H1 (cell line): ENCODE data around the gene VPREB1. TPM values are rescaled to one million over a fixed set of nuclear protein-coding genes. Genes with fewer than 3 reads are reported as not detected.

ENCODE experiments used
- CTCF ChIA-PET: fragments of 300-600 bp; sonication (Branson Sonifier 250); formaldehyde crosslinking; loops from one replicate; lab custom pipeline; 2021; ENCODE audit not compliant: partially characterized antibody; lab: Charles Lee
- POLR2A ChIA-PET: fragments of 300-600 bp; sonication (Branson Sonifier 250); formaldehyde crosslinking; loops from one replicate; lab custom pipeline; 2021; ENCODE audit warnings: inconsistent platforms; ENCODE audit not compliant: partially characterized antibody; lab: Charles Lee
- DNase-seq, 2 experiments: peaks; one replicate each; pipeline versions ENCODE4 v3.0.0 to v3.0.0-alpha.2; 2010 to 2022; ENCODE audit warnings: low spot score in 2 of 2, low read depth in 1 of 2, mixed read lengths in 1 of 2
- FAIRE-seq: peaks from 2 replicates; lab custom pipeline; 2011; peaks lifted over from hg19 to GRCh38; lab: Jason Lieb, UNC
- H2AFZ ChIP-seq: 2 replicates; pipeline ENCODE4 v1.8.1; 2012; ENCODE audit warnings: low read length, inconsistent platforms
- H2AK5ac ChIP-seq: 2 replicates; pipeline ENCODE4 v1.6.1; 2013; ENCODE audit warnings: low read depth, low read length
- H2BK120ac ChIP-seq: replicated peaks from 2 replicates; pipeline ENCODE3; 2013; ENCODE audit warnings: low read depth, low read length, inconsistent platforms
- H2BK12ac ChIP-seq: 2 replicates; pipeline ENCODE4 v1.6.1; 2013; ENCODE audit warnings: low read depth, low read length
- H2BK15ac ChIP-seq: 2 replicates; pipeline ENCODE4 v1.6.1; 2013; ENCODE audit warnings: low read length
- H2BK20ac ChIP-seq: 2 replicates; pipeline ENCODE4 v1.6.1; 2013; ENCODE audit warnings: low read length
- H2BK5ac ChIP-seq: 2 replicates; pipeline ENCODE4 v1.6.1; 2013; ENCODE audit warnings: low read depth, low read length
- H3K14ac ChIP-seq: 2 replicates; pipeline ENCODE4 v1.6.1; 2013; ENCODE audit warnings: inconsistent platforms; ENCODE audit not compliant: insufficient read length
- H3K18ac ChIP-seq: 2 replicates; pipeline ENCODE4 v1.6.1; 2013; ENCODE audit warnings: low read length; ENCODE audit errors: extremely low read depth
- H3K23ac ChIP-seq: 2 replicates; pipeline ENCODE4 v1.6.1; 2013; ENCODE audit warnings: inconsistent platforms; ENCODE audit not compliant: insufficient read length
- H3K23me2 ChIP-seq: 2 replicates; pipeline ENCODE4 v1.6.1; 2013; ENCODE audit warnings: low read depth, low read length
- H3K27ac ChIP-seq: 2 replicates; pipeline ENCODE4 v1.6.1; 2011; ENCODE audit warnings: low read depth, low read length, inconsistent platforms
- H3K27me3 ChIP-seq, 4 experiments: replicated peaks in 1 of 4; 1 replicate in 1 of 4; 2 replicates in 3 of 4; pipeline versions ENCODE4 v1.6.1 to v1.8.1; 2011 to 2013; ENCODE audit warnings: low read length in 3 of 4, mild to moderate bottlenecking in 3 of 4, inconsistent platforms in 2 of 4, mixed read lengths in 2 of 4, moderate library complexity in 1 of 4; ENCODE audit not compliant: control insufficient read depth in 3 of 4, insufficient read depth in 3 of 4; ENCODE audit errors: extremely low read depth in 1 of 4
- H3K36me3 ChIP-seq, 4 experiments: 2 replicates each; pipeline versions ENCODE4 v1.6.1 to v1.8.1; 2011 to 2013; ENCODE audit warnings: mild to moderate bottlenecking in 4 of 4, low read length in 3 of 4, moderate library complexity in 2 of 4, control low read depth in 1 of 4, inconsistent platforms in 1 of 4; ENCODE audit not compliant: insufficient read depth in 4 of 4, control insufficient read depth in 2 of 4
- H3K4ac ChIP-seq: replicated peaks from 2 replicates; pipeline ENCODE3; 2013; ENCODE audit warnings: low read length, low read depth, mixed read lengths, inconsistent platforms; ENCODE audit not compliant: insufficient read length
- H3K4me1 ChIP-seq, 4 experiments: replicated peaks in 1 of 4; 1 replicate in 1 of 4; 2 replicates in 3 of 4; pipeline versions ENCODE4 v1.6.1 to v1.8.1; 2011 to 2013; ENCODE audit warnings: low read length in 3 of 4, inconsistent platforms in 2 of 4, mixed read lengths in 1 of 4; ENCODE audit not compliant: insufficient read depth in 4 of 4, control insufficient read depth in 3 of 4
- H3K4me2 ChIP-seq, 2 experiments: 2 replicates each; pipeline versions ENCODE4 v1.6.1 to v1.8.1; 2011 to 2013; ENCODE audit warnings: low read depth in 2 of 2, low read length in 2 of 2, control low read depth in 1 of 2, inconsistent platforms in 1 of 2, mild to moderate bottlenecking in 1 of 2; ENCODE audit not compliant: insufficient read depth in 1 of 2
- H3K4me3 ChIP-seq, 4 experiments: fragments of 200-600, 300-600 bp in 1 of 4; sonication (generic), shearing (Covaris generic), sonication (Bioruptor Twin) in 1 of 4; 2 replicates each; pipeline versions ENCODE4 v1.5.1 to v1.8.1; 2011 to 2016; ENCODE audit warnings: low read length in 4 of 4, low read depth in 3 of 4, control low read depth in 2 of 4, inconsistent platforms in 2 of 4, mild to moderate bottlenecking in 2 of 4, mixed read lengths in 1 of 4, moderate library complexity in 1 of 4; ENCODE audit not compliant: insufficient read depth in 2 of 4; ENCODE audit errors: extremely low read depth in 1 of 4
- H3K56ac ChIP-seq: replicated peaks from 2 replicates; pipeline ENCODE3; 2013; ENCODE audit warnings: low read depth, mild to moderate bottlenecking, mixed read lengths, low read length, inconsistent platforms; ENCODE audit not compliant: insufficient read length
- H3K79me1 ChIP-seq: 2 replicates; pipeline ENCODE4 v1.6.1; 2013; ENCODE audit warnings: low read depth, low read length, control low read depth
- H3K79me2 ChIP-seq, 2 experiments: 2 replicates each; pipeline versions ENCODE4 v1.6.1 to v1.8.1; 2012 to 2013; ENCODE audit warnings: low read length in 2 of 2, mild to moderate bottlenecking in 2 of 2, inconsistent platforms in 1 of 2; ENCODE audit not compliant: insufficient read depth in 2 of 2, control insufficient read depth in 1 of 2
- H3K9ac ChIP-seq, 4 experiments: replicated peaks in 1 of 4; 1 replicate in 1 of 4; 2 replicates in 3 of 4; pipeline versions ENCODE4 v1.6.1 to v1.8.1; 2011 to 2013; ENCODE audit warnings: low read depth in 3 of 4, low read length in 3 of 4, control low read depth in 2 of 4, mild to moderate bottlenecking in 2 of 4, moderate library complexity in 2 of 4, inconsistent platforms in 1 of 4; ENCODE audit errors: extremely low read depth in 1 of 4
- H3K9me3 ChIP-seq, 2 experiments: 2 replicates each; pipeline versions ENCODE4 v1.6.1 to v1.8.1; 2012 to 2013; ENCODE audit warnings: mild to moderate bottlenecking in 2 of 2, moderate library complexity in 2 of 2, control low read depth in 1 of 2, inconsistent platforms in 1 of 2, low read depth in 1 of 2, low read length in 1 of 2, mixed read lengths in 1 of 2; ENCODE audit not compliant: insufficient read depth in 2 of 2
- H4K20me1 ChIP-seq, 2 experiments: replicated peaks in 1 of 2; 2 replicates each; pipeline versions ENCODE3 to v1.8.1; 2011 to 2013; ENCODE audit warnings: inconsistent platforms in 2 of 2, low read length in 2 of 2, mild to moderate bottlenecking in 1 of 2; ENCODE audit not compliant: insufficient read depth in 2 of 2, control insufficient read depth in 1 of 2
- H4K5ac ChIP-seq: 2 replicates; pipeline ENCODE4 v1.6.1; 2013; ENCODE audit warnings: low read length, low read depth, mixed read lengths, inconsistent platforms; ENCODE audit not compliant: insufficient read length
- H4K8ac ChIP-seq: 2 replicates; pipeline ENCODE4 v1.8.0; 2013; ENCODE audit warnings: mild to moderate bottlenecking, moderate library complexity, low read length, inconsistent platforms; ENCODE audit not compliant: insufficient read depth; ENCODE audit errors: extremely low read depth
- H4K91ac ChIP-seq: replicated peaks from 2 replicates; pipeline ENCODE3; 2013; ENCODE audit warnings: low read length, mixed read lengths, inconsistent platforms; ENCODE audit not compliant: insufficient read length
- CBX8 ChIP-seq: fragments of 300-800, 300-1000 bp; sonication (generic); IDR thresholded peaks from 2 replicates; pipeline ENCODE4 v1.7.1; 2016; ENCODE audit warnings: low read depth, low read length, borderline replicate concordance
- EP300 ChIP-seq, 2 experiments: IDR thresholded peaks; 1 replicate in 1 of 2; 2 replicates in 1 of 2; pipeline ENCODE4 v1.6.1; 2011 to 2012; ENCODE audit warnings: low read depth in 2 of 2, low read length in 2 of 2, mild to moderate bottlenecking in 2 of 2, borderline replicate concordance in 1 of 2, inconsistent platforms in 1 of 2, moderate library complexity in 1 of 2
- EZH2 ChIP-seq: fragments of 200-600 bp; sonication (generic); IDR thresholded peaks from 2 replicates; pipeline ENCODE4 v1.7.1; 2012; ENCODE audit warnings: low read depth, mild to moderate bottlenecking, moderate library complexity, low read length, inconsistent platforms; ENCODE audit not compliant: severe bottlenecking
- JUN ChIP-seq: IDR thresholded peaks from 2 replicates; pipeline ENCODE4 v1.6.1; 2011; ENCODE audit warnings: low read depth, mild to moderate bottlenecking, improper control_type of control experiment, low read length
- JUND ChIP-seq: IDR thresholded peaks from 2 replicates; pipeline ENCODE4 v1.6.1; 2011; ENCODE audit warnings: mild to moderate bottlenecking, improper control_type of control experiment, low read length
- POLR2AphosphoS5 ChIP-seq: IDR thresholded peaks from 2 replicates; pipeline ENCODE4 v1.6.1; 2011; ENCODE audit warnings: low read depth, low read length
- POU5F1 ChIP-seq: IDR thresholded peaks from 2 replicates; pipeline ENCODE4 v1.6.1; 2011; ENCODE audit warnings: low read depth, mild to moderate bottlenecking, low read length, moderate library complexity
- RBBP5 ChIP-seq: IDR thresholded peaks from 2 replicates; pipeline ENCODE4 v1.7.1; 2012; ENCODE audit warnings: low read depth, mild to moderate bottlenecking, inconsistent platforms, low read length, moderate library complexity, borderline replicate concordance
- SP4 ChIP-seq: IDR thresholded peaks from 2 replicates; pipeline ENCODE4 v1.6.1; 2012; ENCODE audit warnings: low read length, inconsistent platforms
- WGBS, 2 experiments: shearing (Covaris generic) in 1 of 2; methylation state at CpG; one replicate each; pipeline versions ENCODE4 v1.1.6 to v1.1.7; 2013 to 2015; ENCODE audit warnings: low lambda C conversion rate in 2 of 2, mixed read lengths in 2 of 2, inconsistent platforms in 1 of 2, low coverage in 1 of 2, missing lambda C conversion rate in 1 of 2; ENCODE audit not compliant: insufficient replicate concordance in 2 of 2, insufficient coverage in 1 of 2, insufficient read length in 1 of 2; ENCODE audit errors: extremely low coverage in 1 of 2, missing lambda C conversion rate in 1 of 2; 5-methylcytosine and 5-hydroxymethylcytosine counted together
- polyA plus RNA-seq, 7 experiments: library from polyadenylated mRNA; depleted of rRNA in 3 of 7; stranded (reverse) in 5 of 7; unstranded in 2 of 7; fragments of >200 nt in 5 of 7; fragments of 200-250 nt in 2 of 7; gene quantifications; 1 replicate in 5 of 7; 2 replicates in 1 of 7; 4 replicates in 1 of 7; pipeline versions ENCODE4 v1.2.1 to v1.2.3, GENCODE V29; 2011 to 2013; ENCODE audit warnings: missing spikeins in 2 of 7, mixed read lengths in 2 of 7
- total RNA-seq: library from RNA; stranded (reverse); fragmentation: NEBNext Ultra II Directional; extraction: Animal tissue kit (Norgen Biotek cat#: 25700); gene quantifications from 2 replicates; pipeline ENCODE4 v1.2.1, GENCODE V29; 2021
- TF ChIP-seq, protein P1 (sequence below): IDR thresholded peaks from 2 replicates; pipeline ENCODE4 v1.6.1; 2012; ENCODE audit warnings: inconsistent platforms

Gene VPREB1
- total and polyA plus RNA-seq, 2 of the 8 experiments (the other 6 are each of a cell fraction or from before 2014, with no cell fraction given) = not detected

DNA sequence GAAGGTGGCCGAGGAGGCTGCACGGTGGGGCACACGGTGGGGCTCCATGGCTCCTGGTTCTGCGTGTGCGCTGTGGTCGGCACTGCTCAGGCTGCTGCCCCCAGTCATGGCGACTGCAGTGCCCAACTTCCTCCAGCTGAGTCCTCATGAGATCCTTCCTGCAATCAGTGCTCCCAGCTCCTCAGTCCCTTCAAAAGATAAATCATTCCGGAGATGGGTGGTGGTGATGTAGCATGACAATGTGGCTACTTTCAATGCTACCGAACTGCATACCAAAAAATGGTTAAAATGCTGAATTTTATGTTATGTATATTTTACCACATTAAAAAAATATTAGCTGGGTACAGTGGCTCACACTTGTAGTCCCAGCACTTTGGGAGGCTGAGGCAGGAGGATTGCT lies 14.1 kb upstream of the VPREB1 start:
- Histone ChIP-seq H3K4ac (no peak overlapping the region), H3K4me2 (no peak overlapping the region), H2AFZ (no peak overlapping the region), H2BK15ac (no peak overlapping the region), H3K18ac (no peak overlapping the region), H2BK120ac (no peak overlapping the region), H4K91ac (no peak overlapping the region), H2BK12ac (no peak overlapping the region), H3K27me3 (peaks cover 82 to 100% (median 99%) of the 10 kb centered on the region in 4 experiments), H4K8ac (no peak overlapping the region), H4K20me1 (peaks cover 1 to 7% of the 10 kb centered on the region in 2 experiments), H4K5ac (no peak overlapping the region), H2AK5ac (no peak overlapping the region), H3K36me3 (no peaks in the 10 kb centered on the region), H2BK20ac (no peak overlapping the region), H3K9ac (no peak overlapping the region)
- POLR2A ChIA-PET = no interaction called here
- WGBS, 2 experiments = 84% methylated on average over 9 of the region's 9 CpGs; no CpG with 5 or more reads in 1 of the 2 experiments
- no peak for TF ChIP-seq EZH2
- no peak for TF ChIP-seq SP4
- no peak for TF ChIP-seq POLR2AphosphoS5
- TF ChIP-seq CBX8 = no peak
- no peak for TF ChIP-seq RBBP5
- TF ChIP-seq POU5F1 = no peak
- TF ChIP-seq, protein P1, sequence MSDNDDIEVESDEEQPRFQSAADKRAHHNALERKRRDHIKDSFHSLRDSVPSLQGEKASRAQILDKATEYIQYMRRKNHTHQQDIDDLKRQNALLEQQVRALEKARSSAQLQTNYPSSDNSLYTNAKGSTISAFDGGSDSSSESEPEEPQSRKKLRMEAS = no peak
- TF ChIP-seq EP300 (IDR thresholded peaks at IDR 0.05; ENCODE audit: borderline replicate concordance in 1 of 2, low read depth in 2 of 2, low read length in 2 of 2) = no peak
- no peak for TF ChIP-seq JUND
- TF ChIP-seq JUN = no peak
- TF ChIP-seq, all 59 proteins: peak for 0
- Histone ChIP-seq H3K4me3 (no peak overlapping the region), H3K4me1 (no peaks in the 10 kb centered on the region), H3K23me2 (no peaks in the 10 kb centered on the region), H3K9me3 (no peaks in the 10 kb centered on the region), H3K14ac (no peak overlapping the region), H3K79me1 (no peaks in the 10 kb centered on the region), H2BK5ac (no peak overlapping the region), H3K23ac (no peak overlapping the region), H3K56ac (no peak overlapping the region), H3K27ac (no peak overlapping the region), H3K79me2 (no peaks in the 10 kb centered on the region)
- FAIRE-seq (no peak), DNase-seq (no peak)
- CTCF ChIA-PET = interaction anchor here (1.4 to 1.8 kb wide), 2 partner anchors 23 to 28 kb away, joined by 5 to 6 read pairs; no protein-coding TSS in a partner anchor
